ENCODE results near the gene MXD3.

MXD3 gene

GRCh38 chr5:177302354-177303110, 9.2 kb downstream of the MXD3 start:
- H3K4me3 ChIP-seq (ENCODE audit: low read length) = peak overlapping the region; percentile 89
- DNase-seq (ENCODE audit: low read depth) = peak; percentile 23
- TF ChIP-seq CTCF (IDR thresholded peaks at IDR 0.05; ENCODE audit: insufficient read depth, low read depth, low read length, missing control alignments) = no peak

- no peak for TF ChIP-seq CTCF (IDR thresholded peaks at IDR 0.05; ENCODE audit: insufficient read depth, low read depth, low read length, missing control alignments)
- DNase-seq (ENCODE audit: low read depth) = peak; percentile 99
- H3K4me3 ChIP-seq (ENCODE audit: low read length) = peak overlapping the region; percentile 89
These were observed 10.1 kb downstream of the MXD3 start for GRCh38 chr5:177301503-177302165.

GRCh38 chr5:177300951-177301350, 10.7 kb downstream of the MXD3 start:
- no peak for TF ChIP-seq CTCF (IDR thresholded peaks at IDR 0.05; ENCODE audit: insufficient read depth, low read depth, low read length, missing control alignments)
- H3K4me3 ChIP-seq (ENCODE audit: low read length) = no peak overlapping the region
- DNase-seq (ENCODE audit: low read depth) = peak; percentile 70

GRCh38 chr5:177300236-177300880, 11.3 kb downstream of the MXD3 start:
- TF ChIP-seq CTCF (IDR thresholded peaks at IDR 0.05; ENCODE audit: insufficient read depth, low read depth, low read length, missing control alignments) = no peak
- no peak overlapping the region for H3K4me3 ChIP-seq (ENCODE audit: low read length)
- peak; percentile 57 for DNase-seq (ENCODE audit: low read depth)

- H3K4me3 ChIP-seq (ENCODE audit: low read length) = no peak overlapping the region
- TF ChIP-seq CTCF (IDR thresholded peaks at IDR 0.05; ENCODE audit: insufficient read depth, low read depth, low read length, missing control alignments) = no peak
These were observed 12.0 kb downstream of the MXD3 start for GRCh38 chr5:177299697-177300096.

GRCh38 chr5:177297922-177298321, 13.8 kb downstream of the MXD3 start:
- no peak overlapping the region for H3K4me3 ChIP-seq (ENCODE audit: low read length)
- DNase-seq (ENCODE audit: low read depth) = no peak

More at GRCh38 chr5:177299697-177300096, 12.0 kb downstream of the MXD3 start:
- DNase-seq (ENCODE audit: low read depth) = no peak

More at GRCh38 chr5:177297922-177298321, 13.8 kb downstream of the MXD3 start:
- no peak for TF ChIP-seq CTCF (IDR thresholded peaks at IDR 0.05; ENCODE audit: insufficient read depth, low read depth, low read length, missing control alignments)

All from epithelial cell of esophagus (primary cell).